ENCODE data around the gene IGFBP1.
"Not testable (repeated sequence)": the region's sequence is repeated elsewhere in the genome, so short reads cannot be mapped to it uniquely, and the experiment has no call there.

The IGFBP1 gene

GRCh38 chr7:45888185-45888992 lies at the start of gene IGFBP1:
IGFBP1 (plus strand) TSS chr7:45888488; CDS start chr7:45888653, 165 bp downstream.
- DNase-seq, result no peak

GRCh38 chr7:45838852-45839251 lies 49.4 kb upstream of the IGFBP1 start:
- DNase-seq, result not testable (repeated sequence)

- not testable (repeated sequence) for DNase-seq
Observed at GRCh38 chr7:45841926-45842717, 46.2 kb upstream of the IGFBP1 start.

GRCh38 chr7:45846536-45846935 lies 41.8 kb upstream of the IGFBP1 start:
- not testable (repeated sequence) for DNase-seq

- DNase-seq, result not testable (repeated sequence)
Observed at GRCh38 chr7:45848734-45849133, 39.6 kb upstream of the IGFBP1 start.

- DNase-seq, result not testable (repeated sequence)
Observed at GRCh38 chr7:45852984-45853383, 35.3 kb upstream of the IGFBP1 start.

- not testable (repeated sequence) for DNase-seq
Observed at GRCh38 chr7:45853491-45853890, 34.8 kb upstream of the IGFBP1 start.

GRCh38 chr7:45855680-45856079 lies 32.6 kb upstream of the IGFBP1 start:
- not testable (repeated sequence) for DNase-seq

GRCh38 chr7:45856888-45857287 lies 31.4 kb upstream of the IGFBP1 start:
- not testable (repeated sequence) for DNase-seq

- no peak for DNase-seq
Observed at GRCh38 chr7:45863715-45864114, 24.6 kb upstream of the IGFBP1 start.

GRCh38 chr7:45865594-45866410 lies 22.5 kb upstream of the IGFBP1 start:
- no peak for DNase-seq

GRCh38 chr7:45867471-45867870 lies 20.8 kb upstream of the IGFBP1 start:
- DNase-seq, result no peak

- DNase-seq, result no peak
Observed at GRCh38 chr7:45869426-45869825, 18.9 kb upstream of the IGFBP1 start.

- no peak for DNase-seq
Observed at GRCh38 chr7:45872116-45873034, 15.9 kb upstream of the IGFBP1 start.

GRCh38 chr7:45873035-45873354 lies 15.3 kb upstream of the IGFBP1 start, which contains the start of gene CCDC201:
CCDC201 (minus strand) TSS chr7:45873082; CDS start chr7:45873007, 75 bp downstream.
- DNase-seq, result no peak

GRCh38 chr7:45873355-45873754 lies 14.9 kb upstream of the IGFBP1 start:
- no peak for DNase-seq

- no peak for DNase-seq
Observed at GRCh38 chr7:45874408-45875131, 13.7 kb upstream of the IGFBP1 start.

- no peak for DNase-seq
Observed at GRCh38 chr7:45876519-45876918, 11.8 kb upstream of the IGFBP1 start.

- no peak for DNase-seq
Observed at GRCh38 chr7:45878457-45879144, 9.7 kb upstream of the IGFBP1 start.

GRCh38 chr7:45880433-45880860 lies 7.8 kb upstream of the IGFBP1 start:
- no peak for DNase-seq

Measured in activated CD4-positive, alpha-beta T cell treated with anti-CD3 and anti-CD28 coated beads for 48 hours (primary cell).